HG03378 (cell line): Measurements from ENCODE around the gene SWSAP1.
"Not testable (repeated sequence)": the region's sequence is repeated elsewhere in the genome, so short reads cannot be mapped to it uniquely, and the experiment has no call there.

ENCODE experiments used
- ATAC-seq: cut with Tn5 transposase; IDR thresholded peaks from one replicate; pipeline ENCODE4 v1.9.1; 2021; ENCODE audit warnings: mild to moderate bottlenecking, moderate library complexity; ENCODE audit not compliant: unreplicated experiment

Gene SWSAP1

GRCh38 chr19:11374433-11375142 is at the start of gene SWSAP1:
Gene SWSAP1, plus strand, starts transcription at chr19:11374666. Its CDS starts 15 bp downstream, at chr19:11374681.
- peak; percentile 86 for ATAC-seq

GRCh38 chr19:11324748-11325389 is 49.6 kb upstream of the SWSAP1 start:
- ATAC-seq, result no peak

- ATAC-seq, result no peak
These were observed 48.9 kb upstream of the SWSAP1 start for GRCh38 chr19:11325544-11325943.

- ATAC-seq, result no peak
These were observed 44.3 kb upstream of the SWSAP1 start for GRCh38 chr19:11330127-11330526.

DNA sequence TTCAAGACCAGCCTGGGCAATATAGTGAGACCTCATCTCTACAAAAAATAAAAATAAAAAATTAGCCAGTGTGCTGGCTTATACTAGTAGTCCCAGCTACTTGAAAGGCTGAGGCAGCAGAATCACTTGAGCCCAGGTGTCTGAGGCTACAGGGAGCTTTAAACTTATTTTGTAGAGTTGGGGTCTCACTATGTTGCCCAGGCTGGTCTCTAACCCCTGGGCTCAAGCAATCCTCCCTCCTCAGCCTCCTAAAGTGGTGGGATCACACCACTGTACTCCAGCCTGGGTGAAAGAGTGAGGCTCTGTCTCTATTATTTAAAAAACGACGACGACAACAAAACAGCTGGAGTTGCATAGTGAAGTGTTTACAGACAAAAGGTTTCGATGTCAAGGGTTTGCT is 43.0 kb upstream of the SWSAP1 start:
- no peak for ATAC-seq

GRCh38 chr19:11332822-11333221 is 41.6 kb upstream of the SWSAP1 start:
- ATAC-seq, result no peak

- ATAC-seq, result not testable (repeated sequence)
These were observed 40.6 kb upstream of the SWSAP1 start for GRCh38 chr19:11333838-11334237.

DNA sequence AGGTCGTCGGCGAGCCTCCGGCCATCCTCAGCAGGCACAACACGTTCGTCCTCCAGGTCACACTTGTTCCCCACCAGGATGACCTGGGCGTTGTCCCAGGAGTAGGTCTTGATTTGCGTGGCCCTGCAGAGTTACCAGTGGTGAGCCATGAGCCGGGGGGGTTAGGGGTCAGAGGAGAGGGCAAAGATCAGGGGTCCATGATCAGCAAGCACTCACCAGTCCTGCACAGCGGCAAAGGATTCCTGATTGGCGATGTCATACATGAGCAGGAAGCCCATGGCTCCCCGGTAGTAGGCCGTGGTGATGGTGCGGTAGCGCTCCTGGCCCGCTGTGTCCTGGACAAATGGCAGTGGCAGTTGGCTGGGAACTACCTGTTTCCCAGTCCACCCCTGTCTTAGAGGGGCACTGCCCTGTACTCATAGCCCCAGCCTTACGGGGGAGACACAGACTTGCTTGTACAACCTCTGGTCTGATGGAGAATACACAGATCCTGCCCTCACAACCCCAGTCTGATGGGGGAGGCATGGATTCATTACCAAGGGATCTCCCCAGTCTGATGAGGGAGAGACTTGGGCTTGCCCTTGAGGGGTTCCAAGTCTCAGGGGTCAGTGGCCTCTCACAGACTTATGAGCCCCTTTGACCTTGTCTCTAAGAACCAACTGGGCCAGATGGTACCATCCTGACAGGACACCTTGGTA is 38.9 kb upstream of the SWSAP1 start:
- ATAC-seq, result no peak

DNA sequence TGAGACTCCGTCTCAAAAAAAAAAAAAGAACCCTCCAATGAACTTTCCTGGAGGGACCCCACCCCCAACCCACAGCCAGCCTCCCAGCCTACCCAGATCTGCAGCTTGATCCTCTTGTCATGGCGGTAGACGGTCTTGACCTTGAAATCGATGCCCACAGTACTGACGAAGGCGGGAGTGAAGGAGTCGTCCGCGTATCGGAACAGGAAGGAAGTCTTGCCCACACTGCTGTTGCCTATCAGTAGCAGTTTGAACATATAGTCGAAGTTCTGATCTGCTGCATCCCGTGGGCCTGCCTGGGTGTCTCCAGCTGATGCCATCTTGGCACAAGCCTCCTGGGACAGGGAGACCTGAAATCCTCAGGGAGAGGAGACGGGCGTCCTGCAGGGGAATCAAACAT is 37.4 kb upstream of the SWSAP1 start:
- no peak for ATAC-seq

DNA sequence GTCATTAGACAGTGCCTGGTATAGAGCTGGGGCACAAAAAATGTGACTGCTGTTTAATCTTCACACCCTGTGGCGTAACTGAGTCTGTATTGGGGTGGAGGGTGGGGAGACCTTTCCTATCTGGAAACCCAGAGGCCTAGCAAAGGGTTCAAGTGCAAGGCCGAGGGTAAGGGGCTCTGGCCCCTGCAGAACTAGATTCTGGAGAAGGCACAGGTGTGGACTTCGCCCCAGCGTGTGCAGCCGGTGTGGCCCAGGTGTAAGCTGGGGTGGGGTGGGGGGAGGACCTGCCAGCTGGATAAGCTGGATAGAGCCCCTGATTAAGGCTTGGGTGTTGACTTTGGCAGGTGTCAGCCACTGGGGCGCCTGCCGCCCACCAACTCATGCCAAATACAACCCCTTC is 36.3 kb upstream of the SWSAP1 start:
- no peak for ATAC-seq

DNA sequence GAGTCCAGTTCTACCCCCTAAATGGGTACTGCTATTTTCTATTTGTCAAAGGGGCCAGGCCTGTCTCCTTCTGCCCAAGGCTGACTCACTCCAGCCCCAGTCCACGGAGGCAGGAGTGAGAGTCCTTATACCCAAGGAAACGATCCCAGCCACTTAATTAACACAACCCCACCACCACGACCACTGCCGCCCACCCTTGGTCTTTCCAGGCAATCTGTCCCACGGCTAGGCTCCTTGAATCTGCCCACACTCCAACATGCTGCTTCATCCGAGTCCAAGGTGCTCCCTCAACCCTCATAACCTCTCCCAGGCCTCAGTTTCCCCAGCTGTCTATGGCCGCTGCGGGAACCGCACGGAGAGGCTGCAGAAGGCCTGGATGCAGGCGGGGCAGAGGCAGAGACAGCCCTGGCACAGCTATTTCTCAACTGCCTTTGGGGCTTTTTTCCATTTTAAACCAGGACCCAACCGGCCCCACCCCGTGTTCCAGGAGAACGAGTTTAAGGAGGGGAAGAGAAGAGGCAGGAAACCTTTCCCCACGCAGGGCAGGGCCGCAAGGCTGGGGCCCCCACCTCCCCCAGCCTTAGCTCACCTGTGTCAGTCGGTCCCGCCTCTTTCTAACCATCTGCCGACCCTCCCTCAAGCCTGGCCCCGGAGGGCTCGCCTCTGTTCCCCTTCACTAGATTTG is 35.8 kb upstream of the SWSAP1 start:
- ATAC-seq, result no peak

DNA sequence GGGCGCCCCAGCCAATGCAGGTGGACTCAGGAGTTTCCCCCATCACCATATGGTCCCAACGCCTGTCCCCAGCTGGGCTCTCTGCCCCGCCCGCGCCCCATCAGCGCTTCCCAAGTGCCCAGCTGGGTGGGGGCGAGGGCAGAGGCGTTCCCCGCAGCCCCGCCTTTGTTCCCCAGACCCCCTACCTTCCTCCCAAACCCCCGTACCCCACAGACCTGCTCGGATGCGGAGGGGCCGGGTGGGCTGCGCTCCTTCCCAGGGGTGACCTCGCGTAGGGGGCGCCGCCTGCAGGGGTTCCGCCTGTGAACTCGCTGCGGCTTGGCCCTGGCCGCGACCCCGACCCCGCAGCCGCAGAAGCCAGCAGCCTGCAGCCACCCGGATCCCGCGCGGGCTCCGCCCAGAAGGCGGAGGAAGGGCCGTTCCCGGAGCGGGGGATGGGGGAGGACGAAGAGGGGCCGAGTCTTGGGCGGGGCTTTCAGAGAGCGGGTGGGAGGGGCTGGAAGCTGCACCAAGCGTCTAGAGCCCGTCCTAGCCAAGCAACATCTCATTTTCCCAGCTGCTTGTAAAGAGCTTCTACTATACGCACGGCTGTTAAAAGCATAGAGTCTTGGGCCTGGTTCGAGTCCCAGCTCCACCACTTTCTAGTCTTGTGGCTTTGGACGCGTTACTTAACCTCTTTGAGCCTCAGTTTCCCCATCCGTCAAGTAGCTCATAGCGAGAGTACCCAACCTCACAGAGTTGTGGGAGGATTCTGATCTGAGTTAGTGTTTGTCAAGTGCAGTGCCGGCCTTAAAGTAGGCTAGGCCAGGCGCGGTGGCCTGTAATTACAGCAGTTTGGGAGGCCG is 35.0 kb upstream of the SWSAP1 start, which contains the start of gene RAB3D:
TSS of gene RAB3D (minus strand) at position 404 of the 845 bp plus-strand sequence. CDS start 2,258 bp downstream, outside the sequence.
- no peak for ATAC-seq

DNA sequence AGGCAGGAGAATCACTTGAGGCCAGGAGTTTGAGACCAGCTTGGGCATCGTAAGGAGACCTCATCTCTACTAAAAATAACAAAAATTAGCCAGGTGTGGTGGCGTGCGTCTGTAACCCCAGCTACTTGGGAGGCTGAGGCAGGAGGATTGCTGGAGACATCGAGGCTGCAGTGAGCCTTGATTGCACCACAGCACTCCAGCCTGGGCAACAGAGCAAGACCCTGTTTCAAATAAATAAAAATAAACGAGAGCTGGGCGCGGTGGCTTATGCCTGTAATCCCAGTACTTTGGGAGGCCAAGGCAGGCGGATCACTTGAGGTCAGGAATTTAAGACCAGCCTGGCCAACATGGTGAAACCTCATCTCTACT is 34.4 kb upstream of the SWSAP1 start:
- ATAC-seq, result not testable (repeated sequence)

DNA sequence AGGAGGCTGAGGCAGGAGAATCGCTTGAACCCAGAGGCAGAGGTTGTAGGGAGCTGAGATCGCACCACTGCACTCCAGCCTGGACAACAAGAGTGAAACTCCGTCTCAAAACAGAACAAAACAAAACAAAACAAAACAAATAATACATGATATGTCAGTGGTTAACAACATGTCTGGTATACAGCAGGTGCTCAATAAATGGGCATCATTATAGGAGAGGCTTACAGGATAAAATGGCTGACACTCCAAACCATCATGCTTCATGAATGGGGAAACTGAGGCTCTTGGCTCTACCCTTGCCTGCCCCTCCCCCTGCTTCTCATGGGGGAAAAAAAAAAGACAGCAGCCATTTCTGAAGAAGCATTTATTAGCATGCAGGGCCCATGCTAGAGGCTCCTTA is 32.0 kb upstream of the SWSAP1 start:
- ATAC-seq, result no peak

DNA sequence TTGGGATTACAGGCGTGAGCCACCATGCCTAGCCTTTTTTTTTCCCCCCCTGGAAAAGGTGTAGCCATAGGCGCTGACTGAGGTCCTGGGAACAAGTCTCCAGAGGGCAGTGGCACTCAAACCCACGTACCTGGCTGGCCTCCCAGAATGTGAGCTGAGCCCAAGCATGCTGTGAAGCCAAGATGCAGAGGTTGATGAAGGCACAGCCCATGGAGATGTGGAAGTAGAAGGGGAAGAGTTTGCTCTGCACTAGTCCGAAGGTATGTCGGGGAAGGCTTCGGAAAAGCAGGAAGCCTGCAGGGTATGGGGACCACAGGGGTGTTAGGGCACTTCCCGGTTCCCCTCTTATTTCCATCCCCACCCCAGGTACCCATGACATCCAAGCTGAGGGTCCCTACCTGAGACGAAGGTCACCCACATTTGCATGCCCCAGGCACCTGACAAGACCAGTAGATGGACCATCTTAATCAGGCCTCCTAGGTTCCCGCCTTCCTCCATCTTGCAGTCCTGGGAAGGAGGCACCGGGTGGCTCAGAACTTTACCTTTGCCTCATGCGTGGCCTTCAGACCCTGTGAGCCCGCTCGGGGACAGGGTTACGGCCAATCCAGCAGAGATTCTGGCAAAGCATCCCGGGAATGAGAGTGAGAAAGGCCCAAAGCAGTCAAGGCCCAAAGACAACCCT is 29.2 kb upstream of the SWSAP1 start:
- ATAC-seq, result no peak

GRCh38 chr19:11346104-11346940 is 28.1 kb upstream of the SWSAP1 start, which contains the start of the genes CCDC159 and TMEM205:
Gene CCDC159, plus strand, starts transcription at chr19:11346519. Its CDS starts 88 bp downstream, at chr19:11346607.
Gene TMEM205, minus strand, starts transcription at chr19:11346268. Its CDS starts 649 bp downstream, at chr19:11345619.
- ATAC-seq, result peak; percentile 87

DNA sequence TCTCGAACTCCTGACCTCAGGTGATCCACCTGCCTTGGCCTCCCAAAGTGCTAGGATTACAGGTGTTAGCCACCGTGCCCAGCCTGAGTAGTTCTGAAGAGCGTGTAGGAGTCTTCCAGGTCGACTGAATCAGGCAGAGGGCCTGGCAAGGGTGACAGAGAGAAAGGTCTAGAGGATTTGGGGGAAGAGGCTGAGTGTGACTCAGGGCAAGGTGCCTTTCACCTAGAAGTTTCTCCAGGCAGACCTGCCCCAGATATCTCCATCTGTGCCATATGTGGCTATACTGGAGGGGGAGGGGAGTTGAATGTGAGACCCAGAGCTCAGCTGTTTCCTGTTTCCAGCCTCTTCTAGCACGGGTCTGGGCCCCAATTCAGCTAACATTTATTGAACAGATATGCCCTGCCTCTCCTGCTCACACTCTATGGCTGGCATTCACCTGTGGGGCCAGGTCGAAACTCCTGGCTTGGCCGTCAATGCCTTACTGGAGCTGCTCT is 26.9 kb upstream of the SWSAP1 start:
- no peak for ATAC-seq

DNA sequence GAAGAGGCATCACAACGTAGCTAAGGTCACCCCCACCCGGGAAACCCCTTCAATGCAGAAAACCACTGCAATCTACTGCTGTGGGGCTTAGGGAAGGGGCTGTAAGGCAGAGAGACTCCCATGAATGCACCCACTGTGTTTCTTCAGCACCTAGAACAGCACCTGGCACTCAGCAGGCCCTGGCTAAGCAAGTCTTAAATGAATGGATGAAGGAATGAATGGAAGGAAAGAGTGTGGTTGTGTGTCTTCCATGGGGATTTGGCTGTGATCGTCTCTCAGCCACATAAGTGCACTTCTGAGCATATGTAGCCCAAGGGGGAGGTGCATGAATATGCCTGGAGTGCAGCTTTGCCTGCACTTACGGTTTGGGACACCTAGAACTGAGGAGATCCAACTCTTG is 25.3 kb upstream of the SWSAP1 start:
- ATAC-seq, result no peak

- not testable (repeated sequence) for ATAC-seq
These were observed 20.4 kb upstream of the SWSAP1 start for GRCh38 chr19:11354102-11354501.
